ENCODE data around the gene DCLK3.
A peak's percentile ranks its signal among the peaks of the same experiment; 100 is the strongest.

DCLK3 gene

GRCh38 chr3:36762918-36763849, 1.2 kb downstream of the DCLK3 start:
- DNase-seq: no peak

GRCh38 chr3:36761779-36762178, 2.6 kb downstream of the DCLK3 start:
- DNase-seq: no peak

- DNase-seq: no peak
Measured at GRCh38 chr3:36756269-36756668, 8.1 kb downstream of the DCLK3 start.

- DNase-seq: no peak
Measured at GRCh38 chr3:36751326-36751725, 13.0 kb downstream of the DCLK3 start.

GRCh38 chr3:36750737-36751136, 13.6 kb downstream of the DCLK3 start:
- no peak for DNase-seq

- no peak for DNase-seq
Measured at GRCh38 chr3:36744763-36745162, 19.6 kb downstream of the DCLK3 start.

GRCh38 chr3:36743826-36744225, 20.5 kb downstream of the DCLK3 start:
- DNase-seq: peak; percentile 55

- DNase-seq: no peak
Measured at GRCh38 chr3:36741285-36741684, 23.1 kb downstream of the DCLK3 start.

GRCh38 chr3:36740787-36741186, 23.6 kb downstream of the DCLK3 start:
- DNase-seq: peak; percentile 60

GRCh38 chr3:36738702-36739101, 25.7 kb downstream of the DCLK3 start:
- DNase-seq: no peak

- DNase-seq: no peak
Measured at GRCh38 chr3:36736301-36736700, 28.1 kb downstream of the DCLK3 start.

- no peak for DNase-seq
Measured at GRCh38 chr3:36734742-36735141, 29.6 kb downstream of the DCLK3 start.

- no peak for DNase-seq
Measured at GRCh38 chr3:36733723-36734122, 30.6 kb downstream of the DCLK3 start.

GRCh38 chr3:36733162-36733696, 31.1 kb downstream of the DCLK3 start:
- DNase-seq: no peak

GRCh38 chr3:36730966-36731365, 33.4 kb downstream of the DCLK3 start:
- no peak for DNase-seq

GRCh38 chr3:36729204-36730056, 34.9 kb downstream of the DCLK3 start:
- DNase-seq: peak; percentile 10

GRCh38 chr3:36714343-36715086, 49.8 kb downstream of the DCLK3 start:
- DNase-seq: no peak

GRCh38 chr3:36713904-36714303, 50.4 kb downstream of the DCLK3 start:
- DNase-seq: no peak

- no peak for DNase-seq
Measured at GRCh38 chr3:36710606-36711005, 53.7 kb downstream of the DCLK3 start.

GRCh38 chr3:36709826-36710365, 54.5 kb downstream of the DCLK3 start:
- no peak for DNase-seq

GRCh38 chr3:36709281-36709680, 55.1 kb downstream of the DCLK3 start:
- no peak for DNase-seq

GRCh38 chr3:36707623-36708409, 56.5 kb downstream of the DCLK3 start:
- DNase-seq: no peak

Measured in NCI-H1694 treated with DMSO at 0.1 percent for 48 hours (cell line).